NT2/D1 (cell line): ENCODE data around the gene DNAJB9.

Experiments
- SUZ12 ChIP-seq: IDR thresholded peaks from 2 replicates; pipeline ENCODE4 v1.6.1; 2011; ENCODE audit not compliant: insufficient read length, insufficient read depth; ENCODE audit errors: extremely low read depth
- YY1 ChIP-seq: IDR thresholded peaks from 2 replicates; pipeline ENCODE4 v1.6.1; 2011; ENCODE audit not compliant: insufficient read length, insufficient read depth
- ZNF274 ChIP-seq: IDR thresholded peaks from 2 replicates; pipeline ENCODE4 v1.6.1; 2011; ENCODE audit warnings: mild to moderate bottlenecking, low read depth, low read length

- TF ChIP-seq YY1: no peak
- TF ChIP-seq SUZ12: no peak
- TF ChIP-seq ZNF274: no peak
These were observed 14.5 kb downstream of the DNAJB9 start for GRCh38 chr7:108584211-108584610.
